Measurements from ENCODE around the gene ZNF385C. TPM values are rescaled to one million over a fixed set of nuclear protein-coding genes. Genes with fewer than 3 reads are reported as not detected.

Gene ZNF385C
- total RNA-seq, 1 donor from 2014 or later = not detected

GRCh38 chr17:41984454-41984853, 113.8 kb downstream of the ZNF385C start:
- no peaks in the 10 kb centered on the region for H3K4me1 Mint-ChIP-seq (ENCODE audit: low read depth)

GRCh38 chr17:41982026-41982760, 116.1 kb downstream of the ZNF385C start:
- Mint-ChIP-seq H3K36me3 (ENCODE audit: low read depth) (peaks cover 59% of the 10 kb centered on the region), H3K4me1 (ENCODE audit: low read depth) (no peaks in the 10 kb centered on the region), H3K9me3 (no peaks in the 10 kb centered on the region), H3K27me3 (ENCODE audit: insufficient read depth) (no peaks in the 10 kb centered on the region), H3K4me3 (no peak overlapping the region), H3K27ac (no peak overlapping the region)
- no peak for DNase-seq (ENCODE audit: low spot score)
- intact Hi-C loops (cut with micrococcal nuclease) = no loop called here

More at GRCh38 chr17:41984454-41984853, 113.8 kb downstream of the ZNF385C start:
- intact Hi-C loops (cut with micrococcal nuclease) = no loop called here
- DNase-seq (ENCODE audit: low spot score) = no peak
- H3K27ac Mint-ChIP-seq = no peak overlapping the region
- peaks cover 68% of the 10 kb centered on the region for H3K36me3 Mint-ChIP-seq (ENCODE audit: low read depth)
- H3K4me3 Mint-ChIP-seq = no peak overlapping the region
- no peaks in the 10 kb centered on the region for H3K9me3 Mint-ChIP-seq
- no peaks in the 10 kb centered on the region for H3K27me3 Mint-ChIP-seq (ENCODE audit: insufficient read depth)

GRCh38 chr17:41977991-41978390, 120.3 kb downstream of the ZNF385C start:
- no peaks in the 10 kb centered on the region for H3K4me1 Mint-ChIP-seq (ENCODE audit: low read depth)
- peaks cover 56% of the 10 kb centered on the region for H3K36me3 Mint-ChIP-seq (ENCODE audit: low read depth)
- intact Hi-C loops (cut with micrococcal nuclease) = no loop called here
- no peak overlapping the region for H3K4me3 Mint-ChIP-seq
- H3K27me3 Mint-ChIP-seq (ENCODE audit: insufficient read depth) = no peaks in the 10 kb centered on the region
- H3K27ac Mint-ChIP-seq = no peak overlapping the region
- H3K9me3 Mint-ChIP-seq = no peaks in the 10 kb centered on the region
- no peak for DNase-seq (ENCODE audit: low spot score)

- no peaks in the 10 kb centered on the region for H3K9me3 Mint-ChIP-seq
- intact Hi-C loops (cut with micrococcal nuclease) = no loop called here
- H3K4me3 Mint-ChIP-seq = no peak overlapping the region
- no peaks in the 10 kb centered on the region for H3K27me3 Mint-ChIP-seq (ENCODE audit: insufficient read depth)
- no peak for DNase-seq (ENCODE audit: low spot score)
- peaks cover 6% of the 10 kb centered on the region for H3K4me1 Mint-ChIP-seq (ENCODE audit: low read depth)
- peaks cover 49% of the 10 kb centered on the region for H3K36me3 Mint-ChIP-seq (ENCODE audit: low read depth)
- H3K27ac Mint-ChIP-seq = no peak overlapping the region
Observed at GRCh38 chr17:41976142-41976768, 122.0 kb downstream of the ZNF385C start.

Other genes starting within 250 kb of the ZNF385C start
- gene KLHL11, start 233.1 kb downstream of the ZNF385C start, total RNA-seq = 20.0 and 21.7 TPM in 2 replicates
- 200 and 211 TPM in 2 replicates for gene ACLY, start 179.5 kb downstream of the ZNF385C start, total RNA-seq
- gene ODAD4, start 167.9 kb downstream of the ZNF385C start, total RNA-seq = 0.39 and 0.73 TPM in 2 replicates
- gene CNP, start 131.7 kb downstream of the ZNF385C start, total RNA-seq = 89.1 and 89.8 TPM in 2 replicates
- gene DNAJC7, start 81.0 kb downstream of the ZNF385C start, total RNA-seq = 124 and 129 TPM in 2 replicates
- 32.6 and 36.3 TPM in 2 replicates for gene NKIRAS2, start 78.4 kb downstream of the ZNF385C start, total RNA-seq
- gene C17orf113, start 47.9 kb downstream of the ZNF385C start, total RNA-seq = 0.05 TPM in 2 replicates
- 26.9 and 28.4 TPM in 2 replicates for gene DHX58, start 14.2 kb upstream of the ZNF385C start, total RNA-seq
- gene KAT2A, start 22.9 kb upstream of the ZNF385C start, total RNA-seq = 70.8 and 76.9 TPM in 2 replicates
- gene HSPB9, start 24.3 kb upstream of the ZNF385C start, total RNA-seq = 0.10 TPM in 1 of 2 replicates, not detected in the other
- gene RAB5C, start 56.5 kb upstream of the ZNF385C start, total RNA-seq = 73.3 and 80.0 TPM in 2 replicates
- gene KCNH4, start 82.7 kb upstream of the ZNF385C start, total RNA-seq = 1.7 and 1.9 TPM in 2 replicates
- gene HCRT, start 87.0 kb upstream of the ZNF385C start, total RNA-seq = not detected in 2 replicates
- gene GHDC, start 96.0 kb upstream of the ZNF385C start, total RNA-seq = 15.2 and 15.5 TPM in 2 replicates
- 191 and 199 TPM in 2 replicates for gene STAT5B, start 177.9 kb upstream of the ZNF385C start, total RNA-seq
- 375 and 381 TPM in 2 replicates for gene STAT5A, start 190.0 kb upstream of the ZNF385C start, total RNA-seq

Measured in activated T-helper 1 cell treated with anti-CD3 and anti-CD28 coated beads, Interleukin-12 subunit alpha, Interleukin-12 subunit beta, Interleukin-2, Interleukin-4 antibody, amounts not matched to agents 30 ng/mL and 10 ng/mL and 1 ng/mL, durations not matched to agents 14 hours and 24 hours and 36 hours (primary cell).